Glutamatergic neuron (in vitro differentiated cells): Measurements from ENCODE around the gene SLC10A7. TPM values are rescaled to one million over a fixed set of nuclear protein-coding genes. Genes with fewer than 3 reads are reported as not detected.

Experiments
- DNase-seq: peaks from one replicate; pipeline ENCODE4 v3.0.0; 2022
- H3K27ac Mint-ChIP-seq: one replicate; pipeline ENCODE4 v1.8.0; 2020; ENCODE audit warnings: mild to moderate bottlenecking, mixed read lengths, inconsistent platforms; ENCODE audit not compliant: unreplicated experiment
- H3K27me3 Mint-ChIP-seq: one replicate; pipeline ENCODE4 v1.8.0; 2020; ENCODE audit warnings: mild to moderate bottlenecking, moderate library complexity, mixed read lengths, inconsistent platforms; ENCODE audit not compliant: unreplicated experiment
- H3K36me3 Mint-ChIP-seq: one replicate; pipeline ENCODE4 v1.8.0; 2020; ENCODE audit warnings: mild to moderate bottlenecking, mixed read lengths, inconsistent platforms; ENCODE audit not compliant: unreplicated experiment
- H3K4me1 Mint-ChIP-seq: one replicate; pipeline ENCODE4 v1.8.0; 2020; ENCODE audit warnings: mild to moderate bottlenecking, low read depth, mixed read lengths, inconsistent platforms; ENCODE audit not compliant: unreplicated experiment
- H3K4me3 Mint-ChIP-seq: one replicate; pipeline ENCODE4 v1.8.0; 2020; ENCODE audit warnings: mild to moderate bottlenecking, mixed read lengths, inconsistent platforms; ENCODE audit not compliant: unreplicated experiment
- H3K9me3 Mint-ChIP-seq: one replicate; pipeline ENCODE4 v1.8.0; 2020; ENCODE audit warnings: mild to moderate bottlenecking, moderate library complexity, mixed read lengths, inconsistent platforms; ENCODE audit not compliant: unreplicated experiment
- total RNA-seq: library from RNA; stranded (reverse); fragmentation: NEBNext Ultra II Directional; extraction: Animal tissue kit (Norgen Biotek cat#: 25700); gene quantifications from one replicate; pipeline ENCODE4 v1.2.1, GENCODE V29; 2021; ENCODE audit not compliant: unreplicated experiment
- TF ChIP-seq, protein P1 (sequence below): fragments of 200-600 bp; sonication (generic); IDR thresholded peaks from one replicate; pipeline ENCODE4 v1.5.0; 2021; ENCODE audit not compliant: partially characterized antibody, unreplicated experiment

SLC10A7 gene
- total RNA-seq, 1 donor from 2014 or later, result 13.5 TPM

- no peaks in the 10 kb centered on the region for H3K4me1 Mint-ChIP-seq
- TF ChIP-seq, protein P1, sequence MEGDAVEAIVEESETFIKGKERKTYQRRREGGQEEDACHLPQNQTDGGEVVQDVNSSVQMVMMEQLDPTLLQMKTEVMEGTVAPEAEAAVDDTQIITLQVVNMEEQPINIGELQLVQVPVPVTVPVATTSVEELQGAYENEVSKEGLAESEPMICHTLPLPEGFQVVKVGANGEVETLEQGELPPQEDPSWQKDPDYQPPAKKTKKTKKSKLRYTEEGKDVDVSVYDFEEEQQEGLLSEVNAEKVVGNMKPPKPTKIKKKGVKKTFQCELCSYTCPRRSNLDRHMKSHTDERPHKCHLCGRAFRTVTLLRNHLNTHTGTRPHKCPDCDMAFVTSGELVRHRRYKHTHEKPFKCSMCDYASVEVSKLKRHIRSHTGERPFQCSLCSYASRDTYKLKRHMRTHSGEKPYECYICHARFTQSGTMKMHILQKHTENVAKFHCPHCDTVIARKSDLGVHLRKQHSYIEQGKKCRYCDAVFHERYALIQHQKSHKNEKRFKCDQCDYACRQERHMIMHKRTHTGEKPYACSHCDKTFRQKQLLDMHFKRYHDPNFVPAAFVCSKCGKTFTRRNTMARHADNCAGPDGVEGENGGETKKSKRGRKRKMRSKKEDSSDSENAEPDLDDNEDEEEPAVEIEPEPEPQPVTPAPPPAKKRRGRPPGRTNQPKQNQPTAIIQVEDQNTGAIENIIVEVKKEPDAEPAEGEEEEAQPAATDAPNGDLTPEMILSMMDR, result no peak
- DNase-seq, result no peak
- no peaks in the 10 kb centered on the region for H3K27me3 Mint-ChIP-seq
- no peak overlapping the region for H3K4me3 Mint-ChIP-seq
- no peak overlapping the region for H3K27ac Mint-ChIP-seq
- H3K36me3 Mint-ChIP-seq, result no peaks in the 10 kb centered on the region
- H3K9me3 Mint-ChIP-seq, result no peaks in the 10 kb centered on the region
Measured at GRCh38 chr4:146255463-146255862, 266.3 kb downstream of the SLC10A7 start.

GRCh38 chr4:146252969-146253611, 268.6 kb downstream of the SLC10A7 start:
- TF ChIP-seq, protein P1, result no peak
- Mint-ChIP-seq H3K9me3 (no peaks in the 10 kb centered on the region), H3K4me3 (no peak overlapping the region), H3K4me1 (no peaks in the 10 kb centered on the region), H3K27me3 (no peaks in the 10 kb centered on the region), H3K27ac (no peak overlapping the region), H3K36me3 (peaks cover 3% of the 10 kb centered on the region)
- no peak for DNase-seq

- TF ChIP-seq, protein P1, result no peak
- Mint-ChIP-seq H3K4me1 (peaks cover 7% of the 10 kb centered on the region), H3K27me3 (no peaks in the 10 kb centered on the region), H3K9me3 (peaks cover 2% of the 10 kb centered on the region), H3K27ac (no peak overlapping the region), H3K36me3 (peaks cover 7% of the 10 kb centered on the region), H3K4me3 (no peak overlapping the region)
- DNase-seq, result no peak
Measured at GRCh38 chr4:146247356-146247755, 274.4 kb downstream of the SLC10A7 start.

GRCh38 chr4:146246381-146246780, 275.4 kb downstream of the SLC10A7 start:
- TF ChIP-seq, protein P1, result no peak
- H3K27me3 Mint-ChIP-seq, result no peaks in the 10 kb centered on the region
- no peak for DNase-seq
- H3K9me3 Mint-ChIP-seq, result peaks cover 2% of the 10 kb centered on the region
- H3K36me3 Mint-ChIP-seq, result peaks cover 7% of the 10 kb centered on the region
- H3K4me3 Mint-ChIP-seq, result no peak overlapping the region
- H3K4me1 Mint-ChIP-seq, result peaks cover 9% of the 10 kb centered on the region
- no peak overlapping the region for H3K27ac Mint-ChIP-seq

- Mint-ChIP-seq H3K27ac (no peak overlapping the region), H3K4me1 (peaks cover 9% of the 10 kb centered on the region), H3K4me3 (no peak overlapping the region), H3K27me3 (no peaks in the 10 kb centered on the region), H3K36me3 (peaks cover 7% of the 10 kb centered on the region), H3K9me3 (peaks cover 2% of the 10 kb centered on the region)
- DNase-seq, result no peak
- TF ChIP-seq, protein P1, result no peak
Measured at GRCh38 chr4:146245850-146246249, 275.9 kb downstream of the SLC10A7 start.
